HCT116 (cell line): ENCODE results near the gene GRM8. TPM values are rescaled to one million over a fixed set of nuclear protein-coding genes. Genes with fewer than 3 reads are reported as not detected.

Experiments
- ATAC-seq: fragments of 200-7000 bp; cut with Tn5 transposase; 2 replicates; pipeline ENCODE4 v1.9.1; 2020; ENCODE audit warnings: mild to moderate bottlenecking, moderate library complexity
- BruUV-seq: library from RNA; stranded (reverse); fragments of 400-500 nt; replicated peaks from 2 replicates; lab custom pipeline; 2021; lab: Mats Ljungman, UMichigan
- CTCF ChIA-PET: fragments of 300-600 bp; sonication (Branson Sonifier 250); formaldehyde crosslinking; loops from one replicate; lab custom pipeline; 2021; ENCODE audit warnings: antibody characterized with exemption; lab: Charles Lee
- POLR2A ChIA-PET: fragments of 300-600, 350-600 bp; sonication (Branson Sonifier 250); formaldehyde crosslinking; loops from one replicate; lab custom pipeline; 2021; ENCODE audit warnings: antibody characterized with exemption; lab: Charles Lee
- RAD21 ChIA-PET, 2 experiments: fragments of 300-600 bp; sonication (Branson Sonifier 250); formaldehyde crosslinking; loops; one replicate each; lab custom pipeline; 2023; ENCODE audit warnings: low total read pairs in 2 of 2; ENCODE audit not compliant: uncharacterized antibody in 2 of 2, unreplicated experiment in 2 of 2, low non-redundant PET in 1 of 2; lab: Charles Lee
- DNase-seq: peaks from one replicate; pipeline ENCODE4 v3.0.0-alpha.2; 2010; ENCODE audit warnings: low read depth, low spot score
- H2AFZ ChIP-seq: fragments of 200-600 bp; shearing (Covaris generic), sonication (generic); 2 replicates; pipeline ENCODE4 v1.6.1; 2017; ENCODE audit warnings: low read depth, mixed run types, mixed read lengths, antibody characterized with exemption, low read length; ENCODE audit not compliant: poor library complexity, severe bottlenecking
- H3K27ac ChIP-seq: 2 replicates; pipeline ENCODE4 v1.5.1; 2012; ENCODE audit warnings: low read depth, low read length
- H3K27me3 ChIP-seq: fragments of 200-600 bp; sonication (generic); 2 replicates; pipeline ENCODE4 v1.6.1; 2016; ENCODE audit warnings: mixed run types, low read length, mixed read lengths; ENCODE audit not compliant: insufficient read depth
- H3K36me3 ChIP-seq, 2 experiments: fragments of 200-500 bp in 1 of 2; fragments of 200-600 bp in 1 of 2; sonication (Bioruptor generic) in 1 of 2; sonication (generic) in 1 of 2; 2 replicates each; pipeline versions ENCODE4 v1.5.1 to v1.6.1; 2014 to 2016; ENCODE audit warnings: low read length in 2 of 2, inconsistent platforms in 1 of 2, mixed read lengths in 1 of 2, mixed run types in 1 of 2; ENCODE audit not compliant: insufficient read depth in 2 of 2, control insufficient read depth in 1 of 2
- H3K4me1 ChIP-seq, 2 experiments: fragments of 200-600 bp in 1 of 2; sonication (generic) in 1 of 2; 2 replicates each; pipeline versions ENCODE4 v1.5.1 to v1.6.1; 2012 to 2017; ENCODE audit warnings: low read length in 2 of 2, inconsistent platforms in 1 of 2, mild to moderate bottlenecking in 1 of 2, mixed read lengths in 1 of 2, mixed run types in 1 of 2, moderate library complexity in 1 of 2; ENCODE audit not compliant: insufficient read depth in 2 of 2, control insufficient read depth in 1 of 2
- H3K4me2 ChIP-seq: fragments of 200-600 bp; sonication (generic); 2 replicates; pipeline ENCODE4 v1.6.1; 2017; ENCODE audit warnings: mixed run types, low read length, mixed read lengths
- H3K4me3 ChIP-seq, 2 experiments: fragments of 200-600 bp in 1 of 2; sonication (generic) in 1 of 2; replicated peaks in 1 of 2; 2 replicates each; pipeline ENCODE4 v1.5.1; 2011 to 2016; ENCODE audit warnings: low read length in 2 of 2, control low read depth in 1 of 2, low read depth in 1 of 2, mild to moderate bottlenecking in 1 of 2, mixed read lengths in 1 of 2, mixed run types in 1 of 2
- H3K79me2 ChIP-seq: fragments of 200-600 bp; sonication (generic); 2 replicates; pipeline ENCODE4 v1.6.1; 2017; ENCODE audit warnings: mild to moderate bottlenecking, mixed run types, low read length, moderate library complexity, mixed read lengths; ENCODE audit not compliant: insufficient read depth
- H3K9ac ChIP-seq: fragments of 200-600 bp; sonication (generic); 2 replicates; pipeline ENCODE4 v1.6.1; 2016; ENCODE audit warnings: low read length, mixed read lengths
- H3K9me2 ChIP-seq: fragments of 200-600 bp; sonication (generic), shearing (Covaris generic); 2 replicates; pipeline ENCODE4 v1.6.1; 2017; ENCODE audit warnings: mixed run types, mild to moderate bottlenecking, moderate library complexity; ENCODE audit not compliant: insufficient read depth
- H3K9me3 ChIP-seq, 2 experiments: fragments of 200-500 bp in 1 of 2; fragments of 200-600 bp in 1 of 2; sonication (Bioruptor generic) in 1 of 2; sonication (generic) in 1 of 2; 2 replicates each; pipeline ENCODE4 v1.6.1; 2014 to 2017; ENCODE audit warnings: low read length in 2 of 2, mixed read lengths in 2 of 2, inconsistent platforms in 1 of 2, low read depth in 1 of 2, mild to moderate bottlenecking in 1 of 2, mixed run types in 1 of 2, moderate library complexity in 1 of 2; ENCODE audit not compliant: control insufficient read depth in 1 of 2, insufficient read depth in 1 of 2
- H4K20me1 ChIP-seq: fragments of 200-600 bp; sonication (generic), shearing (Covaris generic); 2 replicates; pipeline ENCODE4 v1.6.1; 2017; ENCODE audit warnings: mixed run types, mild to moderate bottlenecking, moderate library complexity; ENCODE audit not compliant: insufficient read depth
- CBX3 ChIP-seq: IDR thresholded peaks from 2 replicates; pipeline ENCODE4 v1.6.1; 2012; ENCODE audit warnings: low read depth
- EGR1 ChIP-seq: IDR thresholded peaks from 2 replicates; pipeline ENCODE4 v1.6.1; 2012; ENCODE audit warnings: low read depth
- ELF1 ChIP-seq: IDR thresholded peaks from 2 replicates; pipeline ENCODE4 v1.6.1; 2012; ENCODE audit warnings: low read depth, borderline replicate concordance
- EZH2 ChIP-seq: fragments of 200-600 bp; sonication (generic); IDR thresholded peaks from 2 replicates; pipeline ENCODE4 v1.6.1; 2017; ENCODE audit warnings: antibody characterized with exemption, mixed run types
- POLR2AphosphoS5 ChIP-seq: IDR thresholded peaks from 2 replicates; pipeline ENCODE4 v1.6.1; 2011; ENCODE audit warnings: mild to moderate bottlenecking, low read depth, low read length, moderate library complexity
- SP1 ChIP-seq: IDR thresholded peaks from 2 replicates; pipeline ENCODE4 v1.6.1; 2012; ENCODE audit warnings: low read depth
- TCF7L2 ChIP-seq: IDR thresholded peaks from 2 replicates; pipeline ENCODE4 v1.7.0; 2011; ENCODE audit warnings: borderline replicate concordance, inconsistent platforms; ENCODE audit not compliant: insufficient read depth, insufficient read length; ENCODE audit errors: extremely low read depth
- ZFX ChIP-seq: fragments of 450-650 bp; IDR thresholded peaks from 2 replicates; pipeline ENCODE4 v1.6.1; 2017
- intact Hi-C: fragments of 100-400 bp; cut with micrococcal nuclease; formaldehyde crosslinking; loops from 2 replicates; pipeline ENCODE4 v1.10.0; 2022
- total RNA-seq: library from RNA; stranded (reverse); gene quantifications from one replicate; pipeline ENCODE4 v1.2.1, GENCODE V29; 2021; ENCODE audit not compliant: unreplicated experiment
- TF ChIP-seq, protein P1 (sequence below): IDR thresholded peaks from 2 replicates; pipeline ENCODE4 v1.6.1; 2011; ENCODE audit warnings: mild to moderate bottlenecking, low read length, moderate library complexity; ENCODE audit not compliant: insufficient replicate concordance; ENCODE audit errors: extremely low read depth
- TF ChIP-seq, protein P2 (sequence below), 3 experiments: fragments of 200-600 bp in 1 of 3; sonication (generic) in 1 of 3; IDR thresholded peaks in 2 of 3; conservative IDR thresholded peaks in 1 of 3; 2 replicates each; pipeline ENCODE4 v1.5.1; 2012 to 2017; ENCODE audit warnings: low read depth in 2 of 3, low read length in 2 of 3, antibody characterized with exemption in 1 of 3, borderline replicate concordance in 1 of 3, control low read depth in 1 of 3, mild to moderate bottlenecking in 1 of 3, mixed read lengths in 1 of 3, mixed run types in 1 of 3, moderate library complexity in 1 of 3; ENCODE audit not compliant: insufficient read depth in 1 of 3
- TF ChIP-seq, protein P3 (sequence below): IDR thresholded peaks from 2 replicates; pipeline ENCODE4 v1.6.1; 2012; ENCODE audit warnings: low read depth
- TF ChIP-seq, protein P4 (sequence below): IDR thresholded peaks from 2 replicates; pipeline ENCODE4 v1.6.1; 2012
- TF ChIP-seq, protein P5 (sequence below): IDR thresholded peaks from 2 replicates; pipeline ENCODE4 v1.6.1; 2012

Gene GRM8
- total RNA-seq, 1 experiment from 2014 or later, result 0.05 TPM

DNA sequence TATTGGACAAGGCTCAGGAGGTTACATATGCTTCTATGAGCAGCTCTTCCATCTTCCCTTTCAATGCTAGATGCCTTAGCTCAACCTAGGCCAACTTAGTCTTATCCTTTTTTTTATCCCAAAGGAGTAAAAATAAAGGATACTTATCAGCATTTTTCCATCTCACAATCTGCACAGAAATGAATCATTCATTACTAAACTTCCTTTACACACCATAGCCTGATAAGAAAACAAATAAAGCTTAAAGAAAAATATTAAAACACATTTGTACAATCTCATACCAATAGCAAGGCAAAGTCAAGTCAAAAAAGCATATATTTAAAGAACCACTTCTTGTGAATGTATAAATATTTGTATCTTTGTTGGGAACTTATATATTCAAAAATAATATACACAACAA is 407.4 kb downstream of the GRM8 start:
- TF ChIP-seq ZFX, result no peak
- TF ChIP-seq, all 23 proteins: peak for 0
- no peak overlapping the region for H2AFZ ChIP-seq
- H3K79me2 ChIP-seq, result no peaks in the 10 kb centered on the region
- no peak overlapping the region for H3K9ac ChIP-seq
- no peaks in the 10 kb centered on the region for H3K36me3 ChIP-seq
- RAD21 ChIA-PET, result no interaction called here
- no peak overlapping the region for H3K4me3 ChIP-seq
- ATAC-seq, result no peak
- no peak overlapping the region for H3K27ac ChIP-seq
- intact Hi-C loops, result no loop called here
- DNase-seq, result no peak
- no peaks in the 10 kb centered on the region for H3K4me1 ChIP-seq
- H3K4me2 ChIP-seq, result no peak overlapping the region
- CTCF ChIA-PET, result no interaction called here
- no TSS peak for BruUV-seq
- POLR2A ChIA-PET, result no interaction called here
- no peaks in the 10 kb centered on the region for H4K20me1 ChIP-seq
- no peaks in the 10 kb centered on the region for H3K9me2 ChIP-seq
- peaks cover 29% of the 10 kb centered on the region for H3K27me3 ChIP-seq
- no peaks in the 10 kb centered on the region for H3K9me3 ChIP-seq

DNA sequence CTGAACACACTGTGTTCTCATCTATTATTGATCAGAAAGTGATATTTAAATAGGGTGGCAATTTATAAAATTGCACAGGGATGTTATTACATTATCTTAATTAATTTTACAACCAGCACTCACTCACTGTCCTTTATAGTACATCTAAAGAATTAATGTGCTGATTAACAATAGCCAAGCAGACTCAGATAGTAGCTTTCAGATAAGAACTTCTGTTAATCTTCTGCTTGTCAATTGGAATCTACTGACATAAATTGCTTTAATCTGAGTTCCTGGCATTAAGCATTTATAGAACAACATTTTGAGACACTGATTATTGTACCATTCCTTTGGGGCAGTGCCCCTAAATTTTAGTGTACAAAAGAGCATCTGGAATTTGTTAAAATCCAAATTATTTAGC is 408.9 kb downstream of the GRM8 start:
- H4K20me1 ChIP-seq, result no peaks in the 10 kb centered on the region
- TF ChIP-seq, protein P1, sequence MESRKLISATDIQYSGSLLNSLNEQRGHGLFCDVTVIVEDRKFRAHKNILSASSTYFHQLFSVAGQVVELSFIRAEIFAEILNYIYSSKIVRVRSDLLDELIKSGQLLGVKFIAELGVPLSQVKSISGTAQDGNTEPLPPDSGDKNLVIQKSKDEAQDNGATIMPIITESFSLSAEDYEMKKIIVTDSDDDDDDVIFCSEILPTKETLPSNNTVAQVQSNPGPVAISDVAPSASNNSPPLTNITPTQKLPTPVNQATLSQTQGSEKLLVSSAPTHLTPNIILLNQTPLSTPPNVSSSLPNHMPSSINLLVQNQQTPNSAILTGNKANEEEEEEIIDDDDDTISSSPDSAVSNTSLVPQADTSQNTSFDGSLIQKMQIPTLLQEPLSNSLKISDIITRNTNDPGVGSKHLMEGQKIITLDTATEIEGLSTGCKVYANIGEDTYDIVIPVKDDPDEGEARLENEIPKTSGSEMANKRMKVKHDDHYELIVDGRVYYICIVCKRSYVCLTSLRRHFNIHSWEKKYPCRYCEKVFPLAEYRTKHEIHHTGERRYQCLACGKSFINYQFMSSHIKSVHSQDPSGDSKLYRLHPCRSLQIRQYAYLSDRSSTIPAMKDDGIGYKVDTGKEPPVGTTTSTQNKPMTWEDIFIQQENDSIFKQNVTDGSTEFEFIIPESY, result no peak
- TF ChIP-seq, protein P2, sequence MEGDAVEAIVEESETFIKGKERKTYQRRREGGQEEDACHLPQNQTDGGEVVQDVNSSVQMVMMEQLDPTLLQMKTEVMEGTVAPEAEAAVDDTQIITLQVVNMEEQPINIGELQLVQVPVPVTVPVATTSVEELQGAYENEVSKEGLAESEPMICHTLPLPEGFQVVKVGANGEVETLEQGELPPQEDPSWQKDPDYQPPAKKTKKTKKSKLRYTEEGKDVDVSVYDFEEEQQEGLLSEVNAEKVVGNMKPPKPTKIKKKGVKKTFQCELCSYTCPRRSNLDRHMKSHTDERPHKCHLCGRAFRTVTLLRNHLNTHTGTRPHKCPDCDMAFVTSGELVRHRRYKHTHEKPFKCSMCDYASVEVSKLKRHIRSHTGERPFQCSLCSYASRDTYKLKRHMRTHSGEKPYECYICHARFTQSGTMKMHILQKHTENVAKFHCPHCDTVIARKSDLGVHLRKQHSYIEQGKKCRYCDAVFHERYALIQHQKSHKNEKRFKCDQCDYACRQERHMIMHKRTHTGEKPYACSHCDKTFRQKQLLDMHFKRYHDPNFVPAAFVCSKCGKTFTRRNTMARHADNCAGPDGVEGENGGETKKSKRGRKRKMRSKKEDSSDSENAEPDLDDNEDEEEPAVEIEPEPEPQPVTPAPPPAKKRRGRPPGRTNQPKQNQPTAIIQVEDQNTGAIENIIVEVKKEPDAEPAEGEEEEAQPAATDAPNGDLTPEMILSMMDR (IDR thresholded peaks at IDR 0.05 in 2 of 3, conservative IDR thresholded peaks at IDR 0.05 in 1 of 3; ENCODE audit: borderline replicate concordance in 1 of 3, insufficient read depth in 1 of 3, low read depth in 2 of 3, low read length in 2 of 3), result no peak
- TF ChIP-seq, protein P3, sequence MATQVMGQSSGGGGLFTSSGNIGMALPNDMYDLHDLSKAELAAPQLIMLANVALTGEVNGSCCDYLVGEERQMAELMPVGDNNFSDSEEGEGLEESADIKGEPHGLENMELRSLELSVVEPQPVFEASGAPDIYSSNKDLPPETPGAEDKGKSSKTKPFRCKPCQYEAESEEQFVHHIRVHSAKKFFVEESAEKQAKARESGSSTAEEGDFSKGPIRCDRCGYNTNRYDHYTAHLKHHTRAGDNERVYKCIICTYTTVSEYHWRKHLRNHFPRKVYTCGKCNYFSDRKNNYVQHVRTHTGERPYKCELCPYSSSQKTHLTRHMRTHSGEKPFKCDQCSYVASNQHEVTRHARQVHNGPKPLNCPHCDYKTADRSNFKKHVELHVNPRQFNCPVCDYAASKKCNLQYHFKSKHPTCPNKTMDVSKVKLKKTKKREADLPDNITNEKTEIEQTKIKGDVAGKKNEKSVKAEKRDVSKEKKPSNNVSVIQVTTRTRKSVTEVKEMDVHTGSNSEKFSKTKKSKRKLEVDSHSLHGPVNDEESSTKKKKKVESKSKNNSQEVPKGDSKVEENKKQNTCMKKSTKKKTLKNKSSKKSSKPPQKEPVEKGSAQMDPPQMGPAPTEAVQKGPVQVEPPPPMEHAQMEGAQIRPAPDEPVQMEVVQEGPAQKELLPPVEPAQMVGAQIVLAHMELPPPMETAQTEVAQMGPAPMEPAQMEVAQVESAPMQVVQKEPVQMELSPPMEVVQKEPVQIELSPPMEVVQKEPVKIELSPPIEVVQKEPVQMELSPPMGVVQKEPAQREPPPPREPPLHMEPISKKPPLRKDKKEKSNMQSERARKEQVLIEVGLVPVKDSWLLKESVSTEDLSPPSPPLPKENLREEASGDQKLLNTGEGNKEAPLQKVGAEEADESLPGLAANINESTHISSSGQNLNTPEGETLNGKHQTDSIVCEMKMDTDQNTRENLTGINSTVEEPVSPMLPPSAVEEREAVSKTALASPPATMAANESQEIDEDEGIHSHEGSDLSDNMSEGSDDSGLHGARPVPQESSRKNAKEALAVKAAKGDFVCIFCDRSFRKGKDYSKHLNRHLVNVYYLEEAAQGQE, result no peak
- no peak for TF ChIP-seq TCF7L2
- no peak for TF ChIP-seq POLR2AphosphoS5
- no peak for TF ChIP-seq SP1
- no peak for TF ChIP-seq CBX3
- no peak for TF ChIP-seq EZH2
- TF ChIP-seq, protein P4, sequence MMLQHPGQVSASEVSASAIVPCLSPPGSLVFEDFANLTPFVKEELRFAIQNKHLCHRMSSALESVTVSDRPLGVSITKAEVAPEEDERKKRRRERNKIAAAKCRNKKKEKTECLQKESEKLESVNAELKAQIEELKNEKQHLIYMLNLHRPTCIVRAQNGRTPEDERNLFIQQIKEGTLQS, result no peak
- TF ChIP-seq, protein P5, sequence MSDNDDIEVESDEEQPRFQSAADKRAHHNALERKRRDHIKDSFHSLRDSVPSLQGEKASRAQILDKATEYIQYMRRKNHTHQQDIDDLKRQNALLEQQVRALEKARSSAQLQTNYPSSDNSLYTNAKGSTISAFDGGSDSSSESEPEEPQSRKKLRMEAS, result no peak
- TF ChIP-seq ELF1, result no peak
- no peak for TF ChIP-seq EGR1

More for the DNA sequence above, 408.9 kb downstream of the GRM8 start:
- Histone ChIP-seq H3K36me3 (no peaks in the 10 kb centered on the region), H3K9me2 (no peaks in the 10 kb centered on the region), H3K27me3 (peaks cover 40% of the 10 kb centered on the region), H3K4me1 (no peaks in the 10 kb centered on the region), H3K79me2 (no peaks in the 10 kb centered on the region), H3K4me2 (no peak overlapping the region), H3K4me3 (no peak overlapping the region), H2AFZ (no peak overlapping the region), H3K9me3 (no peaks in the 10 kb centered on the region), H3K9ac (no peak overlapping the region), H3K27ac (no peak overlapping the region)
- no TSS peak for BruUV-seq
- DNase-seq (no peak), ATAC-seq (no peak)
- RAD21 ChIA-PET, result no interaction called here
- intact Hi-C loops, result no loop called here
- CTCF ChIA-PET, result no interaction called here
- POLR2A ChIA-PET, result no interaction called here
